NB4 (cell line): ENCODE measurements around the gene KCNK15.

Experiments used
- MYC ChIP-seq: IDR thresholded peaks from 2 replicates; pipeline ENCODE4 v1.6.1; 2011; ENCODE audit warnings: low read depth, low read length
- POLR2A ChIP-seq: IDR thresholded peaks from 2 replicates; pipeline ENCODE4 v1.6.1; 2011; ENCODE audit warnings: mild to moderate bottlenecking; ENCODE audit not compliant: insufficient read length; ENCODE audit errors: extremely low read depth
- TF ChIP-seq, protein P1 (sequence below): IDR thresholded peaks from one replicate; pipeline ENCODE4 v1.5.1; 2012; ENCODE audit warnings: low read depth, low read length

DNA sequence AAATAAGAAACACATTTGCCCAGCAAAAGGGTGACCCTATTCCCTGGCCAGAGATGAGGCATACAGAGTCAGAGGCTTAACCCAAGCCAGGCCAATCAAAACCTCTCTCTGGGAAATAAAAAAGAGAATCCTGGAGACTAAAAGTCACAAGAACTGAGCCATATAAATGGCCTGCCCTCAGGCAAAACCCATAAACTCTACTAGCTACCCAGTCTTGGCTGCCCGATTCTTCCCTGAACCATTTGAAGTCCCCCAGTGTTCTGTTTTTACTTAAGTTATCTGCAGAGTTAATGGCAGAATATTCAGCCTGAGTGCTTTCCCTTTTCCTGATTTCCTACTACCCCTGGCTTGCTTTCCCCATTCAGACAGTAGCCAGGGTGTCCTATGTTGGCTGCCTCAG is 13.9 kb downstream of the KCNK15 start:
- TF ChIP-seq, protein P1, sequence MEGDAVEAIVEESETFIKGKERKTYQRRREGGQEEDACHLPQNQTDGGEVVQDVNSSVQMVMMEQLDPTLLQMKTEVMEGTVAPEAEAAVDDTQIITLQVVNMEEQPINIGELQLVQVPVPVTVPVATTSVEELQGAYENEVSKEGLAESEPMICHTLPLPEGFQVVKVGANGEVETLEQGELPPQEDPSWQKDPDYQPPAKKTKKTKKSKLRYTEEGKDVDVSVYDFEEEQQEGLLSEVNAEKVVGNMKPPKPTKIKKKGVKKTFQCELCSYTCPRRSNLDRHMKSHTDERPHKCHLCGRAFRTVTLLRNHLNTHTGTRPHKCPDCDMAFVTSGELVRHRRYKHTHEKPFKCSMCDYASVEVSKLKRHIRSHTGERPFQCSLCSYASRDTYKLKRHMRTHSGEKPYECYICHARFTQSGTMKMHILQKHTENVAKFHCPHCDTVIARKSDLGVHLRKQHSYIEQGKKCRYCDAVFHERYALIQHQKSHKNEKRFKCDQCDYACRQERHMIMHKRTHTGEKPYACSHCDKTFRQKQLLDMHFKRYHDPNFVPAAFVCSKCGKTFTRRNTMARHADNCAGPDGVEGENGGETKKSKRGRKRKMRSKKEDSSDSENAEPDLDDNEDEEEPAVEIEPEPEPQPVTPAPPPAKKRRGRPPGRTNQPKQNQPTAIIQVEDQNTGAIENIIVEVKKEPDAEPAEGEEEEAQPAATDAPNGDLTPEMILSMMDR = no peak
- TF ChIP-seq POLR2A (no peak), MYC (no peak)
